ENCODE data around the gene PTPRD.
A peak's percentile ranks its signal among the peaks of the same experiment; 100 is the strongest.

The PTPRD gene

GRCh38 chr9:8857926-8858595 lies 1754.7 kb downstream of the PTPRD start (continued):
- no peak for TF ChIP-seq ZNF280D (tag by site-specific recombination; IDR thresholded peaks at IDR 0.05)
- no peak for TF ChIP-seq ZNF280C (tag by site-specific recombination; IDR thresholded peaks at IDR 0.05)
- TF ChIP-seq ZBTB1 (tag by site-specific recombination; IDR thresholded peaks at IDR 0.05): no peak
- no peak for TF ChIP-seq OVOL3 (tag by site-specific recombination; IDR thresholded peaks at IDR 0.05)
- no peak; the same call in 1 of the 2 replicates for TF ChIP-seq SP2 (tag by site-specific recombination; IDR thresholded peaks at IDR 0.05)
- TF ChIP-seq ZNF292 (tag by site-specific recombination; IDR thresholded peaks at IDR 0.05; ENCODE audit: borderline replicate concordance, low read depth): no peak
- no peak for TF ChIP-seq ZNF549 (tag by site-specific recombination; IDR thresholded peaks at IDR 0.05)
- TF ChIP-seq MYNN (tag by site-specific recombination; IDR thresholded peaks at IDR 0.05; ENCODE audit: borderline replicate concordance): no peak
- no peak for TF ChIP-seq ZNF48 (tag by site-specific recombination; IDR thresholded peaks at IDR 0.05)
- TF ChIP-seq ZNF664 (tag by site-specific recombination; IDR thresholded peaks at IDR 0.05): no peak
- TF ChIP-seq ZNF146 (tag by site-specific recombination; IDR thresholded peaks at IDR 0.05): no peak; the same call in 1 of the 2 replicates
- TF ChIP-seq ZBTB44 (tag by site-specific recombination; IDR thresholded peaks at IDR 0.05): no peak
- TF ChIP-seq ZNF274 (IDR thresholded peaks at IDR 0.05; ENCODE audit: low read length): no peak
- no peak for TF ChIP-seq ZNF274 (tag by site-specific recombination; IDR thresholded peaks at IDR 0.05; ENCODE audit: borderline replicate concordance)
- TF ChIP-seq ZNF138 (tag by site-specific recombination; IDR thresholded peaks at IDR 0.05; ENCODE audit: borderline replicate concordance): no peak
- TF ChIP-seq ZNF580 (tag by site-specific recombination; IDR thresholded peaks at IDR 0.05): no peak
- TF ChIP-seq CTCF (tag by site-specific recombination; IDR thresholded peaks at IDR 0.05): no peak
- no peak for TF ChIP-seq ZNF223 (tag by site-specific recombination; IDR thresholded peaks at IDR 0.05)
- no peak for TF ChIP-seq ZIC2 (tag by site-specific recombination; IDR thresholded peaks at IDR 0.05)
- TF ChIP-seq ZNF558 (tag by site-specific recombination; IDR thresholded peaks at IDR 0.05): no peak
- peak; percentile 18; the same call in 1 of the 2 replicates for TF ChIP-seq ZNF600 (tag by site-specific recombination; IDR thresholded peaks at IDR 0.05)
- TF ChIP-seq ZNF324 (tag by site-specific recombination; IDR thresholded peaks at IDR 0.05): no peak
- TF ChIP-seq ZEB2 (tag by site-specific recombination; IDR thresholded peaks at IDR 0.05): no peak
- TF ChIP-seq ZNF112 (tag by site-specific recombination; IDR thresholded peaks at IDR 0.05): no peak
- TF ChIP-seq ZNF449 (tag by site-specific recombination; IDR thresholded peaks at IDR 0.05): no peak
- TF ChIP-seq ZNF302 (tag by site-specific recombination; IDR thresholded peaks at IDR 0.05; ENCODE audit: low read depth): no peak
- no peak for TF ChIP-seq ZNF560 (tag by site-specific recombination; IDR thresholded peaks at IDR 0.05; ENCODE audit: borderline replicate concordance)
- no peak for TF ChIP-seq ATF2 (tag by site-specific recombination; IDR thresholded peaks at IDR 0.05; ENCODE audit: low read depth)
- TF ChIP-seq ZNF133 (tag by site-specific recombination; IDR thresholded peaks at IDR 0.05): no peak
